HepG2 (cell line): ENCODE data around the gene CLEC16A. TPM values are rescaled to one million over a fixed set of nuclear protein-coding genes. Genes with fewer than 3 reads are reported as not detected.
A peak's percentile ranks its signal among the peaks of the same experiment; 100 is the strongest.

ENCODE experiments used
- ATAC-seq: fragments of 200-7000 bp; cut with Tn5 transposase; 3 replicates; pipeline ENCODE4 v1.9.1; 2020; ENCODE audit warnings: mild to moderate bottlenecking, moderate library complexity
- BruUV-seq: library from RNA; stranded (reverse); fragments of 400-500 nt; replicated peaks from 2 replicates; lab custom pipeline; 2021; lab: Mats Ljungman, UMichigan
- CTCF ChIA-PET: fragments of 300-600 bp; formaldehyde crosslinking; extraction: SDS; loops from one replicate; lab custom pipeline; 2021; ENCODE audit warnings: low total read pairs, inconsistent platforms, low intra/inter-chr PET ratio; lab: Yijun Ruan, JAX
- POLR2A ChIA-PET: fragments of 350-600 bp; sonication (Branson Sonifier 250); formaldehyde crosslinking; loops from one replicate; lab custom pipeline; 2020; ENCODE audit warnings: antibody characterized with exemption, inconsistent platforms; lab: Yijun Ruan, JAX
- DNase-seq: peaks from one replicate; pipeline ENCODE4 v3.0.0-alpha.2; 2015; ENCODE audit warnings: low spot score
- FAIRE-seq: peaks from 3 replicates; lab custom pipeline; 2011; peaks lifted over from hg19 to GRCh38; lab: Jason Lieb, UNC
- H2AFZ ChIP-seq: one replicate; pipeline ENCODE4 v1.6.1; 2011; ENCODE audit warnings: low read length, inconsistent platforms
- H3K27ac ChIP-seq: fragments of 300-600 bp; 3 replicates; pipeline ENCODE4 v1.8.0; 2011; ENCODE audit warnings: mixed run types, mild to moderate bottlenecking, mixed read lengths, low read length, inconsistent platforms; ENCODE audit not compliant: insufficient read depth; ENCODE audit errors: extremely low read length
- H3K27me3 ChIP-seq, 2 experiments: fragments of 200-600 bp in 1 of 2; 2 replicates in 1 of 2; 3 replicates in 1 of 2; pipeline versions ENCODE4 v1.6.0 to v1.8.0; 2011; ENCODE audit warnings: low read length in 2 of 2, mild to moderate bottlenecking in 2 of 2, moderate library complexity in 2 of 2, inconsistent platforms in 1 of 2; ENCODE audit not compliant: insufficient read depth in 2 of 2, control insufficient read depth in 1 of 2
- H3K36me3 ChIP-seq, 2 experiments: fragments of 200-600 bp in 1 of 2; replicated peaks in 1 of 2; 2 replicates in 1 of 2; 3 replicates in 1 of 2; pipeline versions ENCODE4 v1.5.1 to v1.8.0; 2011; ENCODE audit warnings: low read length in 2 of 2, inconsistent platforms in 1 of 2; ENCODE audit not compliant: insufficient read depth in 2 of 2, control insufficient read depth in 1 of 2
- H3K4me1 ChIP-seq: 2 replicates; pipeline ENCODE4 v1.5.1; 2012; ENCODE audit warnings: low read length, inconsistent platforms; ENCODE audit not compliant: insufficient read depth
- H3K4me2 ChIP-seq: 2 replicates; pipeline ENCODE4 v1.6.0; 2011; ENCODE audit warnings: low read depth, low read length, inconsistent platforms
- H3K4me3 ChIP-seq, 3 experiments: fragments of 200-600 bp in 1 of 3; sonication (generic), shearing (Covaris generic) in 1 of 3; replicated peaks in 1 of 3; 2 replicates each; pipeline ENCODE4 v1.5.1; 2011 to 2016; ENCODE audit warnings: low read length in 3 of 3, inconsistent platforms in 2 of 3, low read depth in 2 of 3, mild to moderate bottlenecking in 2 of 3, control low read depth in 1 of 3, mixed read lengths in 1 of 3; ENCODE audit not compliant: insufficient read depth in 1 of 3
- H3K79me2 ChIP-seq: one replicate; pipeline ENCODE4 v1.6.1; 2011; ENCODE audit warnings: low read length, inconsistent platforms; ENCODE audit not compliant: insufficient read depth
- H3K9ac ChIP-seq: 2 replicates; pipeline ENCODE4 v1.6.0; 2011; ENCODE audit warnings: mild to moderate bottlenecking, low read depth, low read length, inconsistent platforms; ENCODE audit not compliant: insufficient read depth
- H3K9me3 ChIP-seq: 2 replicates; pipeline ENCODE4 v1.5.1; 2012; ENCODE audit warnings: mild to moderate bottlenecking, low read length
- H4K20me1 ChIP-seq: 2 replicates; pipeline ENCODE4 v1.6.0; 2011; ENCODE audit warnings: inconsistent platforms, mild to moderate bottlenecking, low read length, moderate library complexity; ENCODE audit not compliant: insufficient read depth
- CBX1 ChIP-seq: IDR thresholded peaks from one replicate; pipeline ENCODE4 v1.6.1; 2016; ENCODE audit warnings: antibody characterized with exemption, low read depth
- CEBPB ChIP-seq: IDR thresholded peaks from 2 replicates; pipeline ENCODE4 v1.6.1; 2011; ENCODE audit warnings: low read depth, low read length, improper control_type of control experiment, borderline replicate concordance
- CHD4 ChIP-seq: fragments of 200-600 bp; sonication (generic); IDR thresholded peaks from 2 replicates; pipeline ENCODE4 v1.7.0; 2017; ENCODE audit warnings: mild to moderate bottlenecking, low read length, borderline replicate concordance
- GABPB1 ChIP-seq: IDR thresholded peaks from 2 replicates; pipeline ENCODE4 v1.6.1; 2016; ENCODE audit warnings: mild to moderate bottlenecking, missing genetic modification reagents, moderate library complexity, missing compliant biosample characterization
- KDM3A ChIP-seq: IDR thresholded peaks from 2 replicates; pipeline ENCODE4 v1.6.1; 2018; ENCODE audit warnings: low read depth, missing compliant biosample characterization
- MXI1 ChIP-seq: IDR thresholded peaks from 3 replicates; pipeline ENCODE4 v1.6.1; 2012; ENCODE audit warnings: low read depth, low read length, inconsistent platforms, borderline replicate concordance
- RCOR2 ChIP-seq: IDR thresholded peaks from 2 replicates; pipeline ENCODE4 v1.6.1; 2016; ENCODE audit warnings: missing biosample characterization, missing genetic modification reagents
- WGBS: methylation state at CpG from one replicate; pipeline ENCODE4 v1.1.6; 2017; ENCODE audit warnings: low lambda C conversion rate; 5-methylcytosine and 5-hydroxymethylcytosine counted together
- in situ Hi-C: cut with HindIII; loops from 2 replicates; pipeline ENCODE4 v1.10.0; 2017; ENCODE audit warnings: low pct_unique_long_range_greater_than_20kb; ENCODE audit not compliant: extremely low pct_ligation_motif_present
- intact Hi-C: fragments of 100-400 bp; cut with micrococcal nuclease; formaldehyde crosslinking; loops from one replicate; pipeline ENCODE4 v1.10.0; 2022; ENCODE audit not compliant: unreplicated experiment
- polyA plus RNA-seq, 8 experiments: library from polyadenylated mRNA; depleted of rRNA in 3 of 8; stranded (reverse) in 7 of 8; unstranded in 1 of 8; fragments of >200 nt; fragmentation: Illumina TruSeq in 4 of 8; extraction: Trizol in 4 of 8; gene quantifications; 2 replicates each; pipeline versions ENCODE4 v1.2.1 to v1.2.3, GENCODE V29; 2011 to 2016; ENCODE audit warnings: low read depth in 4 of 8, missing spikeins in 1 of 8, mixed read lengths in 1 of 8; ENCODE audit not compliant: insufficient read depth in 1 of 8
- total RNA-seq, 5 experiments: library from RNA; depleted of rRNA; stranded (reverse); fragments of >200 nt; fragmentation: Illumina TruSeq; extraction: Trizol; gene quantifications; 2 replicates each; pipeline ENCODE4 v1.2.3, GENCODE V29; 2016; ENCODE audit warnings: low read depth in 1 of 5
- TF ChIP-seq, protein P1 (sequence below): sonication (generic); formaldehyde crosslinking; IDR thresholded peaks from 2 replicates; pipeline ENCODE4 v1.4.0; 2020; ENCODE audit warnings: missing genetic modification reagents, borderline replicate concordance
- TF ChIP-seq, protein P2 (sequence below): sonication (generic); formaldehyde crosslinking; IDR thresholded peaks from 2 replicates; pipeline ENCODE4 v1.4.0; 2020; ENCODE audit warnings: missing genetic modification reagents
- TF ChIP-seq, protein P3 (sequence below): sonication (generic); formaldehyde crosslinking; IDR thresholded peaks from 2 replicates; pipeline ENCODE4 v1.4.0; 2020; ENCODE audit warnings: mild to moderate bottlenecking, missing genetic modification reagents
- TF ChIP-seq, protein P4 (sequence below): sonication (generic); formaldehyde crosslinking; IDR thresholded peaks from 2 replicates; pipeline ENCODE4 v1.5.0; 2020; ENCODE audit warnings: missing genetic modification reagents, mild to moderate bottlenecking, borderline replicate concordance

Gene CLEC16A
- total and polyA plus RNA-seq, 2 of the 13 experiments (the other 11 are each of a cell fraction or from before 2014, with no cell fraction given): 8.5 to 10.3 TPM

DNA sequence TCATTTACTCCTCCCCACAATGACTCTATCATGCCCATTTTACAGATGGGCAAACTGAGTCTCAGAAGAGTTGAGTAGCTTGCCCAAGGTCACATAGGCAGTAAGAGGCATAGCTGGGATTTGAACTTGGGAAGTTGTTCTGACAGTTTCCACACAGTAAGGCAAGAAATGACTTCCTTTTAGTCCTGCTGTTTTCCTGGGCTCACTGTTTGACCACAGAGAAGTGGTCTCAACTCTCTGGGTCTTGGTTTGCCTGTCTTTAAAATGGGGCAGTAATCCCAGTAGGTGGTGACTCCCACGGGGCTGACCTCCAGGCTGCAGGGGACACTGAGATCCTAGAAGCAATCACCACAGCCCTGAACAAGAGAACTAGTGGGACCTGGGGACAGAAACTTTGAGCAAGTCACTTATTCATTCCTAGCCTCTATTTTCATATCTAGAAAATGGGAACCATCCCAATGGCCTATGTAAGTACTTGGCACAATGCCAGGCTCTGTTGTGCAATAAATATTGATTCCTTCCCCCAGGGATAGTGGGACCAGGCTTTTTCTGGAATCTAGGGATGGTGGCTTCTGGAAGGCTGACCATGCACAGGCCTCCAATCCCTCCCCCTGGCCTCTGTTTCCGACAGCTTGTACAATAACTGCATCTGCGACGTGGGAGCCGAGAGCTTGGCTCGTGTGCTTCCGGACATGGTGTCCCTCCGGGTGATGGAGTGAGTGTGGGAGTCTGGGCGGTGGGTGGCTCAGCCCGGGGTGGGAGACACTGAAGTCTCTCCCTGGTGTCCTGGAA lies 22.6 kb upstream of the CLEC16A start:
- H3K27me3 ChIP-seq: peaks cover 0 to 9% of the 10 kb centered on the region in 2 experiments; a peak in 1 of 5 replicates
- 6% methylated on average over 10 of the region's 10 CpGs for whole genome bisulfite sequencing
- peaks cover 4% of the 10 kb centered on the region in 2 experiments; a peak in 4 of 5 replicates for H3K36me3 ChIP-seq
- H3K4me1 ChIP-seq: peaks cover 44% of the 10 kb centered on the region
- DNase-seq: no peak
- H2AFZ ChIP-seq: no peak overlapping the region
- POLR2A ChIA-PET: interaction anchor here (0.8 to 3.1 kb wide), 7 partner anchors 9 to 401 kb away, joined by 3 to 60 read pairs (median 7); partner anchors contain the start of genes CLEC16A, DEXI, NUBP1 and SOCS1
- no peak overlapping the region for H3K27ac ChIP-seq
- H3K4me3 ChIP-seq: peak overlapping the region; percentile 2 to 55 (median 14); a peak in 1 of 6 replicates
- H3K79me2 ChIP-seq: no peaks in the 10 kb centered on the region
- intact Hi-C loops: loop anchor here (2.0 kb wide), 1 partner anchor 401 kb away; no protein-coding TSS in a partner anchor
- CTCF ChIA-PET: no interaction called here
- in situ Hi-C loops: loop anchor here (5.0 kb wide), 1 partner anchor 179 kb away; the partner anchor contains the start of gene NUBP1
- no peaks in the 10 kb centered on the region for H4K20me1 ChIP-seq
- H3K9ac ChIP-seq: peak overlapping the region; percentile 6; the same call in 1 of the 2 replicates
- peak overlapping the region; percentile 97 for H3K4me2 ChIP-seq
- no peak for ATAC-seq
- no peak for FAIRE-seq
- BruUV-seq: no TSS peak
- no peaks in the 10 kb centered on the region for H3K9me3 ChIP-seq
- TF ChIP-seq, protein P1, sequence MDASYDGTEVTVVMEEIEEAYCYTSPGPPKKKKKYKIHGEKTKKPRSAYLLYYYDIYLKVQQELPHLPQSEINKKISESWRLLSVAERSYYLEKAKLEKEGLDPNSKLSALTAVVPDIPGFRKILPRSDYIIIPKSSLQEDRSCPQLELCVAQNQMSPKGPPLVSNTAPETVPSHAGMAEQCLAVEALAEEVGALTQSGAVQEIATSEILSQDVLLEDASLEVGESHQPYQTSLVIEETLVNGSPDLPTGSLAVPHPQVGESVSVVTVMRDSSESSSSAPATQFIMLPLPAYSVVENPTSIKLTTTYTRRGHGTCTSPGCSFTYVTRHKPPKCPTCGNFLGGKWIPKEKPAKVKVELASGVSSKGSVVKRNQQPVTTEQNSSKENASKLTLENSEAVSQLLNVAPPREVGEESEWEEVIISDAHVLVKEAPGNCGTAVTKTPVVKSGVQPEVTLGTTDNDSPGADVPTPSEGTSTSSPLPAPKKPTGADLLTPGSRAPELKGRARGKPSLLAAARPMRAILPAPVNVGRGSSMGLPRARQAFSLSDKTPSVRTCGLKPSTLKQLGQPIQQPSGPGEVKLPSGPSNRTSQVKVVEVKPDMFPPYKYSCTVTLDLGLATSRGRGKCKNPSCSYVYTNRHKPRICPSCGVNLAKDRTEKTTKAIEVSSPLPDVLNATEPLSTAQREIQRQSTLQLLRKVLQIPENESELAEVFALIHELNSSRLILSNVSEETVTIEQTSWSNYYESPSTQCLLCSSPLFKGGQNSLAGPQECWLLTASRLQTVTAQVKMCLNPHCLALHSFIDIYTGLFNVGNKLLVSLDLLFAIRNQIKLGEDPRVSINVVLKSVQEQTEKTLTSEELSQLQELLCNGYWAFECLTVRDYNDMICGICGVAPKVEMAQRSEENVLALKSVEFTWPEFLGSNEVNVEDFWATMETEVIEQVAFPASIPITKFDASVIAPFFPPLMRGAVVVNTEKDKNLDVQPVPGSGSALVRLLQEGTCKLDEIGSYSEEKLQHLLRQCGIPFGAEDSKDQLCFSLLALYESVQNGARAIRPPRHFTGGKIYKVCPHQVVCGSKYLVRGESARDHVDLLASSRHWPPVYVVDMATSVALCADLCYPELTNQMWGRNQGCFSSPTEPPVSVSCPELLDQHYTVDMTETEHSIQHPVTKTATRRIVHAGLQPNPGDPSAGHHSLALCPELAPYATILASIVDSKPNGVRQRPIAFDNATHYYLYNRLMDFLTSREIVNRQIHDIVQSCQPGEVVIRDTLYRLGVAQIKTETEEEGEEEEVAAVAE (CRISPR knock-in tag): no peak
- TF ChIP-seq CHD4 (peak; percentile 91), MXI1 (peak; percentile 11; the same call in 1 of the 3 replicates), KDM3A (CRISPR knock-in tag) (0 out of 2 replicates have a peak, but pooled peaks have one; percentile 25), CEBPB (peak; percentile 91), CBX1 (peak; percentile 17), GABPB1 (CRISPR knock-in tag) (peak; percentile 11; the same call in 1 of the 2 replicates), RCOR2 (CRISPR knock-in tag) (peak; percentile 43; the same call in 1 of the 2 replicates)
- TF ChIP-seq, protein P2, sequence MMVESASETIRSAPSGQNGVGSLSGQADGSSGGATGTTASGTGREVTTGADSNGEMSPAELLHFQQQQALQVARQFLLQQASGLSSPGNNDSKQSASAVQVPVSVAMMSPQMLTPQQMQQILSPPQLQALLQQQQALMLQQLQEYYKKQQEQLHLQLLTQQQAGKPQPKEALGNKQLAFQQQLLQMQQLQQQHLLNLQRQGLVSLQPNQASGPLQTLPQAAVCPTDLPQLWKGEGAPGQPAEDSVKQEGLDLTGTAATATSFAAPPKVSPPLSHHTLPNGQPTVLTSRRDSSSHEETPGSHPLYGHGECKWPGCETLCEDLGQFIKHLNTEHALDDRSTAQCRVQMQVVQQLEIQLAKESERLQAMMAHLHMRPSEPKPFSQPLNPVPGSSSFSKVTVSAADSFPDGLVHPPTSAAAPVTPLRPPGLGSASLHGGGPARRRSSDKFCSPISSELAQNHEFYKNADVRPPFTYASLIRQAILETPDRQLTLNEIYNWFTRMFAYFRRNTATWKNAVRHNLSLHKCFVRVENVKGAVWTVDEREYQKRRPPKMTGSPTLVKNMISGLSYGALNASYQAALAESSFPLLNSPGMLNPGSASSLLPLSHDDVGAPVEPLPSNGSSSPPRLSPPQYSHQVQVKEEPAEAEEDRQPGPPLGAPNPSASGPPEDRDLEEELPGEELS: no peak
- TF ChIP-seq, protein P3, sequence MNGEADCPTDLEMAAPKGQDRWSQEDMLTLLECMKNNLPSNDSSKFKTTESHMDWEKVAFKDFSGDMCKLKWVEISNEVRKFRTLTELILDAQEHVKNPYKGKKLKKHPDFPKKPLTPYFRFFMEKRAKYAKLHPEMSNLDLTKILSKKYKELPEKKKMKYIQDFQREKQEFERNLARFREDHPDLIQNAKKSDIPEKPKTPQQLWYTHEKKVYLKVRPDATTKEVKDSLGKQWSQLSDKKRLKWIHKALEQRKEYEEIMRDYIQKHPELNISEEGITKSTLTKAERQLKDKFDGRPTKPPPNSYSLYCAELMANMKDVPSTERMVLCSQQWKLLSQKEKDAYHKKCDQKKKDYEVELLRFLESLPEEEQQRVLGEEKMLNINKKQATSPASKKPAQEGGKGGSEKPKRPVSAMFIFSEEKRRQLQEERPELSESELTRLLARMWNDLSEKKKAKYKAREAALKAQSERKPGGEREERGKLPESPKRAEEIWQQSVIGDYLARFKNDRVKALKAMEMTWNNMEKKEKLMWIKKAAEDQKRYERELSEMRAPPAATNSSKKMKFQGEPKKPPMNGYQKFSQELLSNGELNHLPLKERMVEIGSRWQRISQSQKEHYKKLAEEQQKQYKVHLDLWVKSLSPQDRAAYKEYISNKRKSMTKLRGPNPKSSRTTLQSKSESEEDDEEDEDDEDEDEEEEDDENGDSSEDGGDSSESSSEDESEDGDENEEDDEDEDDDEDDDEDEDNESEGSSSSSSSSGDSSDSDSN: 0 out of 2 replicates have a peak, but pooled peaks have one; percentile 6
- TF ChIP-seq, protein P4, sequence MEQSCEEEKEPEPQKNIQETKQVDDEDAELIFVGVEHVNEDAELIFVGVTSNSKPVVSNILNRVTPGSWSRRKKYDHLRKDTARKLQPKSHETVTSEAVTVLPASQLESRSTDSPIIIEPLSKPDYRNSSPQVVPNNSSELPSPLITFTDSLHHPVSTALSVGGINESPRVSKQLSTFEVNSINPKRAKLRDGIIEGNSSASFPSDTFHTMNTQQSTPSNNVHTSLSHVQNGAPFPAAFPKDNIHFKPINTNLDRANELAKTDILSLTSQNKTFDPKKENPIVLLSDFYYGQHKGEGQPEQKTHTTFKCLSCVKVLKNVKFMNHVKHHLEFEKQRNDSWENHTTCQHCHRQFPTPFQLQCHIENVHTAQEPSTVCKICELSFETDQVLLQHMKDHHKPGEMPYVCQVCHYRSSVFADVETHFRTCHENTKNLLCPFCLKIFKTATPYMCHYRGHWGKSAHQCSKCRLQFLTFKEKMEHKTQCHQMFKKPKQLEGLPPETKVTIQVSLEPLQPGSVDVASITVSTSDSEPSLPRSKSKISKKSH (CRISPR knock-in tag): 0 out of 2 replicates have a peak, but pooled peaks have one; percentile 65
